ENCODE data around the gene ZBTB12. TPM values are rescaled to one million over a fixed set of nuclear protein-coding genes. Genes with fewer than 3 reads are reported as not detected.

The ZBTB12 gene
- total and polyA plus RNA-seq, 8 donors, result 0.43 to 6.4 (median 1.8) TPM

DNA sequence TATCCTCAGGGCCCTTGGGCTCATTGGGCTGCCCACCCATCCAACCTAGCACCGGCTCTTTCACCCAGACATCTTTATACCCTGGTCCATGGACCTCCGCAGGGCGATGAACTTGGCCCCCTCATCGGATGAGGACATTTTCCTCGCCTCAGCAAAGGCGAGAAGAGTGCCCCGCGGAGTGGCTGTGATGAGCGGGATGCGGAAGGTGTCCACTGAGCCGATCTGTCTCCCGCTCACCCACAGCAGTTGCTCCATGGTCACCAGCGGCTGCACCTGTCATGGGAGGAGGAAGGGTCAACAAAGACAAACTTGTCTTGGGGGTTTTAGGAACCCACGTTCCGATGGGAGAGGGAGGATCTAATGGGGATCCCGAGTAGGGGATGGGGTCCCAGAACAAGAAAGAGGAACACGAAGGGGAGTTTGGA lies 40.0 kb downstream of the ZBTB12 start:
- DNase-seq, result no peak

DNA sequence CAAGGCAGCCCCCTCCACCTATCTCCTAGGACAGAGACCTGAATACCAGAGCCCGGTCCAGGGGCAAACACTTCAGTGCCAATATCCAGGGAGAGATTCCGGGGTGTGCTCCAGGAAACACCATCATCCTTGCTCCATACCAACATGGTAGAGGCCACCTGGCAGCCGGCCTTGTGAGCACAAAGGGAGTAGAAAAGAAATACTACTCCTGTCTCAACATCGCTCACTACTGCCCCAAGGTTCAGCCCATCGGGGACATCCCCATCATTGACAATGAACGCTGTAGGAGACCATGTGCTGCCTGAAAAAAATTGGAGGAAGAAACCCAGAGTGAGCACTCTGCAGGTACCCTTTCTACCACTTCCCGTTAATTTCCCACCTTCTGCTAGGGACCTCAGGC lies 40.7 kb downstream of the ZBTB12 start:
- Histone ChIP-seq H3K27me3 (no peaks in the 10 kb centered on the region), H3K36me3 (peaks cover 28 to 67% (median 47%) of the 10 kb centered on the region in 4 donors), H3K27ac (no peak overlapping the region), H3K4me1 (peaks cover 17 to 47% (median 35%) of the 10 kb centered on the region in 4 donors), H3K4me3 (no peak overlapping the region), H3K9me3 (no peaks in the 10 kb centered on the region)
- WGBS, 5 donors, result 89 to 96% (median 95%) methylated on average over 7 of the region's 7 CpGs
- TF ChIP-seq POLR2A (IDR thresholded peaks at IDR 0.05), result no peak
- TF ChIP-seq, protein P1, sequence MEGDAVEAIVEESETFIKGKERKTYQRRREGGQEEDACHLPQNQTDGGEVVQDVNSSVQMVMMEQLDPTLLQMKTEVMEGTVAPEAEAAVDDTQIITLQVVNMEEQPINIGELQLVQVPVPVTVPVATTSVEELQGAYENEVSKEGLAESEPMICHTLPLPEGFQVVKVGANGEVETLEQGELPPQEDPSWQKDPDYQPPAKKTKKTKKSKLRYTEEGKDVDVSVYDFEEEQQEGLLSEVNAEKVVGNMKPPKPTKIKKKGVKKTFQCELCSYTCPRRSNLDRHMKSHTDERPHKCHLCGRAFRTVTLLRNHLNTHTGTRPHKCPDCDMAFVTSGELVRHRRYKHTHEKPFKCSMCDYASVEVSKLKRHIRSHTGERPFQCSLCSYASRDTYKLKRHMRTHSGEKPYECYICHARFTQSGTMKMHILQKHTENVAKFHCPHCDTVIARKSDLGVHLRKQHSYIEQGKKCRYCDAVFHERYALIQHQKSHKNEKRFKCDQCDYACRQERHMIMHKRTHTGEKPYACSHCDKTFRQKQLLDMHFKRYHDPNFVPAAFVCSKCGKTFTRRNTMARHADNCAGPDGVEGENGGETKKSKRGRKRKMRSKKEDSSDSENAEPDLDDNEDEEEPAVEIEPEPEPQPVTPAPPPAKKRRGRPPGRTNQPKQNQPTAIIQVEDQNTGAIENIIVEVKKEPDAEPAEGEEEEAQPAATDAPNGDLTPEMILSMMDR (IDR thresholded peaks at IDR 0.05), result no peak
- no peak for TF ChIP-seq POLR2AphosphoS5 (IDR thresholded peaks at IDR 0.05)
- no peak for TF ChIP-seq EP300 (IDR thresholded peaks at IDR 0.05)
- intact Hi-C loops (cut with DNase I; ENCODE audit: low total_unique reads), result no loop called here
- no peak for DNase-seq

More for the DNA sequence above, 40.0 kb downstream of the ZBTB12 start:
- Histone ChIP-seq H3K9me3 (no peaks in the 10 kb centered on the region), H3K27me3 (no peaks in the 10 kb centered on the region), H3K36me3 (peaks cover 28 to 67% (median 42%) of the 10 kb centered on the region in 4 donors), H3K27ac (peak overlapping the region; percentile 88 to 93 (median 90)), H3K4me1 (peaks cover 17 to 54% (median 36%) of the 10 kb centered on the region in 4 donors), H3K4me3 (peak overlapping the region; percentile 60 to 84 (median 74))
- TF ChIP-seq EP300 (IDR thresholded peaks at IDR 0.05), result no peak
- no peak for TF ChIP-seq POLR2AphosphoS5 (IDR thresholded peaks at IDR 0.05)
- TF ChIP-seq, protein P1 (IDR thresholded peaks at IDR 0.05), result no peak
- no peak for TF ChIP-seq POLR2A (IDR thresholded peaks at IDR 0.05)
- intact Hi-C loops (cut with DNase I; ENCODE audit: low total_unique reads), result no loop called here
- 38 to 53% (median 50%) methylated on average over 17 of the region's 17 CpGs for WGBS, 5 donors

DNA sequence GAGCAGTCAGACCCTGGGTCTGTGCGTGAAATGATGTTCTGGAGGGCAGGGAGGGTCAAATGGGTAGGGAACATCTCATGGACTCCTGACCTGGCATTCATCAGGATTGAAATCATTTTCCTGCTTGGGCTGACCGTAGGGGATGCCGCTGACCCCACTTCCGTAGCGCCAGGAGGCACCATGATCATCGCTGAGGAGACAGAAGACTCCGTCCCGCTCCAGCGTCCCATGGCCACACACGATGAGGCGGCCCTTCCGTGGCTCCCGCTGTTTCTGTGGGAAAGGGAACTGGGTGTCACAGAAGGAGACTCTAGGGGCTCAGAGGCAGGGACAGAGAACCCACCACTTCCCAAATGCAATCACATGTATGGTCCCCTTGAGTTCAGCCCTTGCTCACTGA lies 41.5 kb downstream of the ZBTB12 start:
- intact Hi-C loops (cut with DNase I; ENCODE audit: low total_unique reads), result no loop called here
- no peak for DNase-seq
- Histone ChIP-seq H3K4me3 (no peak overlapping the region), H3K27ac (no peak overlapping the region), H3K9me3 (no peaks in the 10 kb centered on the region), H3K4me1 (peaks cover 10 to 39% (median 29%) of the 10 kb centered on the region in 4 donors), H3K27me3 (no peaks in the 10 kb centered on the region), H3K36me3 (peaks cover 28 to 63% (median 47%) of the 10 kb centered on the region in 4 donors)
- 90 to 97% (median 95%) methylated on average over 13 of the region's 13 CpGs for WGBS, 5 donors
- TF ChIP-seq, protein P1 (IDR thresholded peaks at IDR 0.05), result no peak
- TF ChIP-seq POLR2A (IDR thresholded peaks at IDR 0.05) (no peak), EP300 (IDR thresholded peaks at IDR 0.05) (no peak), POLR2AphosphoS5 (IDR thresholded peaks at IDR 0.05) (no peak)

DNA sequence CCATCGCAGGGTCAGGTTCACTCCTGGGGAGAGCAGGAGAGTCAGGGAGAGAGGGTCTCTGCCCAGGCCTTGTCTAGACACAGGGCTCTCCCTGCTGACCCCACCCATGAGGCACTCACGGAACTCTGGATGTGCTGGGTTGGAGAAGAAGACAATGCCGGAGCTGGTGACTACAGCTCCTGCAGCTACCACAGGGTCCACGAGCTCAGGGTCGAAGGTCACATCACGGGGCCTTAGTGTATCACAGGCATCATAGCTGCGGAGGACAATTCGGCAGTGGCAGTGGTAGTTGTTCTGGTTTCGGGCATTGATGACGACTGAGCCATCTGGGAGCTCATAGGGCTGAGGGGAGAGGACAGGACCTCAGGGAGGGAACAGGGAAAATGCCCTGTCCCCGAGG lies 42.0 kb downstream of the ZBTB12 start:
- Histone ChIP-seq H3K9me3 (no peaks in the 10 kb centered on the region), H3K27me3 (no peaks in the 10 kb centered on the region), H3K4me3 (no peak overlapping the region), H3K27ac (no peak overlapping the region), H3K4me1 (peaks cover 10 to 37% (median 27%) of the 10 kb centered on the region in 4 donors), H3K36me3 (peaks cover 28 to 63% (median 47%) of the 10 kb centered on the region in 4 donors)
- WGBS, 5 donors, result 86 to 93% (median 89%) methylated on average over 9 to 11 of the region's 11 CpGs
- DNase-seq, result no peak
- TF ChIP-seq EP300 (IDR thresholded peaks at IDR 0.05) (no peak), POLR2AphosphoS5 (IDR thresholded peaks at IDR 0.05) (no peak), POLR2A (IDR thresholded peaks at IDR 0.05) (no peak)
- TF ChIP-seq, protein P1 (IDR thresholded peaks at IDR 0.05), result no peak
- intact Hi-C loops (cut with DNase I; ENCODE audit: low total_unique reads), result no loop called here

Measured in stomach (tissue), 9 donors.